H1 (cell line): ENCODE measurements around the gene CCDC171. TPM values are rescaled to one million over a fixed set of nuclear protein-coding genes. Genes with fewer than 3 reads are reported as not detected.

Experiments used
- GTF2F1 ChIP-seq: IDR thresholded peaks from 2 replicates; pipeline ENCODE4 v1.6.1; 2012; ENCODE audit warnings: low read depth, low read length, improper control_type of control experiment, borderline replicate concordance
- KDM1A ChIP-seq: fragments of 200-600, 300-600 bp; sonication (generic); IDR thresholded peaks from 2 replicates; pipeline ENCODE4 v1.7.1; 2016; ENCODE audit warnings: mild to moderate bottlenecking, low read length, borderline replicate concordance
- KDM5A ChIP-seq: fragments of 200-600 bp; IDR thresholded peaks from 2 replicates; pipeline ENCODE4 v1.7.1; 2012; ENCODE audit warnings: mild to moderate bottlenecking, low read length, inconsistent platforms, mixed read lengths
- RAD21 ChIP-seq, 2 experiments: IDR thresholded peaks in 1 of 2; conservative IDR thresholded peaks in 1 of 2; 2 replicates each; pipeline ENCODE4 v1.6.1; 2011; ENCODE audit warnings: low read depth in 2 of 2, low read length in 2 of 2, improper control_type of control experiment in 1 of 2, inconsistent platforms in 1 of 2, mild to moderate bottlenecking in 1 of 2, moderate library complexity in 1 of 2
- polyA plus RNA-seq, 7 experiments: library from polyadenylated mRNA; depleted of rRNA in 3 of 7; stranded (reverse) in 5 of 7; unstranded in 2 of 7; fragments of >200 nt in 5 of 7; fragments of 200-250 nt in 2 of 7; gene quantifications; 1 replicate in 5 of 7; 2 replicates in 1 of 7; 4 replicates in 1 of 7; pipeline versions ENCODE4 v1.2.1 to v1.2.3, GENCODE V29; 2011 to 2013; ENCODE audit warnings: missing spikeins in 2 of 7, mixed read lengths in 2 of 7
- total RNA-seq: library from RNA; stranded (reverse); fragmentation: NEBNext Ultra II Directional; extraction: Animal tissue kit (Norgen Biotek cat#: 25700); gene quantifications from 2 replicates; pipeline ENCODE4 v1.2.1, GENCODE V29; 2021
- TF ChIP-seq, protein P1 (sequence below): fragments of 300-600 bp; sonication (generic); IDR thresholded peaks from 2 replicates; pipeline ENCODE4 v1.7.1; 2012; ENCODE audit warnings: low read length, moderate library complexity, mild to moderate bottlenecking, inconsistent platforms; ENCODE audit not compliant: insufficient replicate concordance
- TF ChIP-seq, protein P2 (sequence below): IDR thresholded peaks from 2 replicates; pipeline ENCODE4 v1.6.1; 2012; ENCODE audit warnings: inconsistent platforms

CCDC171 gene
- total and polyA plus RNA-seq, 2 of the 8 experiments (the other 6 are each of a cell fraction or from before 2014, with no cell fraction given): 0.83 to 2.3 TPM

DNA sequence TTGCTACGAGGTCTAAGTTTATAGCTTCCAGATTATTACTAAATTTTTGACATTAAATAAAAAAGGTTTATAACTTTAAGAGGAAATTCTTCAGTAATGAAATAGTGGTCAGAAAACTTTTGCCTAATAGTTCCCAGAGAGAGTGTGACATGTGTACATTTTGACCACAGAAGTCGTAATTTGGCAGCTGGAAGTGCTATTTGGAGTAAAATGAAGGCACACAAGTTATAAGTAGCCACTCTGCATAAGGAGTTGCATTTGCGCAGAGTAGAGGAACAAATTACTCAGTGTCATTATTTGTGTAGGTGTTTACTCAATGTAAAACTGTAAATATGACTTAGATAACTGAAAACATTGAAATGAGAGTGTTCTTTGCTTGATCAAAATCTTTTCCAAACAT is 408.4 kb downstream of the CCDC171 start (continued):
- no peak for TF ChIP-seq RAD21 (IDR thresholded peaks at IDR 0.05 in 1 of 2, conservative IDR thresholded peaks at IDR 0.05 in 1 of 2; ENCODE audit: low read depth in 2 of 2, low read length in 2 of 2)
- no peak for TF ChIP-seq GTF2F1
- no peak for TF ChIP-seq KDM5A
- TF ChIP-seq, protein P1, sequence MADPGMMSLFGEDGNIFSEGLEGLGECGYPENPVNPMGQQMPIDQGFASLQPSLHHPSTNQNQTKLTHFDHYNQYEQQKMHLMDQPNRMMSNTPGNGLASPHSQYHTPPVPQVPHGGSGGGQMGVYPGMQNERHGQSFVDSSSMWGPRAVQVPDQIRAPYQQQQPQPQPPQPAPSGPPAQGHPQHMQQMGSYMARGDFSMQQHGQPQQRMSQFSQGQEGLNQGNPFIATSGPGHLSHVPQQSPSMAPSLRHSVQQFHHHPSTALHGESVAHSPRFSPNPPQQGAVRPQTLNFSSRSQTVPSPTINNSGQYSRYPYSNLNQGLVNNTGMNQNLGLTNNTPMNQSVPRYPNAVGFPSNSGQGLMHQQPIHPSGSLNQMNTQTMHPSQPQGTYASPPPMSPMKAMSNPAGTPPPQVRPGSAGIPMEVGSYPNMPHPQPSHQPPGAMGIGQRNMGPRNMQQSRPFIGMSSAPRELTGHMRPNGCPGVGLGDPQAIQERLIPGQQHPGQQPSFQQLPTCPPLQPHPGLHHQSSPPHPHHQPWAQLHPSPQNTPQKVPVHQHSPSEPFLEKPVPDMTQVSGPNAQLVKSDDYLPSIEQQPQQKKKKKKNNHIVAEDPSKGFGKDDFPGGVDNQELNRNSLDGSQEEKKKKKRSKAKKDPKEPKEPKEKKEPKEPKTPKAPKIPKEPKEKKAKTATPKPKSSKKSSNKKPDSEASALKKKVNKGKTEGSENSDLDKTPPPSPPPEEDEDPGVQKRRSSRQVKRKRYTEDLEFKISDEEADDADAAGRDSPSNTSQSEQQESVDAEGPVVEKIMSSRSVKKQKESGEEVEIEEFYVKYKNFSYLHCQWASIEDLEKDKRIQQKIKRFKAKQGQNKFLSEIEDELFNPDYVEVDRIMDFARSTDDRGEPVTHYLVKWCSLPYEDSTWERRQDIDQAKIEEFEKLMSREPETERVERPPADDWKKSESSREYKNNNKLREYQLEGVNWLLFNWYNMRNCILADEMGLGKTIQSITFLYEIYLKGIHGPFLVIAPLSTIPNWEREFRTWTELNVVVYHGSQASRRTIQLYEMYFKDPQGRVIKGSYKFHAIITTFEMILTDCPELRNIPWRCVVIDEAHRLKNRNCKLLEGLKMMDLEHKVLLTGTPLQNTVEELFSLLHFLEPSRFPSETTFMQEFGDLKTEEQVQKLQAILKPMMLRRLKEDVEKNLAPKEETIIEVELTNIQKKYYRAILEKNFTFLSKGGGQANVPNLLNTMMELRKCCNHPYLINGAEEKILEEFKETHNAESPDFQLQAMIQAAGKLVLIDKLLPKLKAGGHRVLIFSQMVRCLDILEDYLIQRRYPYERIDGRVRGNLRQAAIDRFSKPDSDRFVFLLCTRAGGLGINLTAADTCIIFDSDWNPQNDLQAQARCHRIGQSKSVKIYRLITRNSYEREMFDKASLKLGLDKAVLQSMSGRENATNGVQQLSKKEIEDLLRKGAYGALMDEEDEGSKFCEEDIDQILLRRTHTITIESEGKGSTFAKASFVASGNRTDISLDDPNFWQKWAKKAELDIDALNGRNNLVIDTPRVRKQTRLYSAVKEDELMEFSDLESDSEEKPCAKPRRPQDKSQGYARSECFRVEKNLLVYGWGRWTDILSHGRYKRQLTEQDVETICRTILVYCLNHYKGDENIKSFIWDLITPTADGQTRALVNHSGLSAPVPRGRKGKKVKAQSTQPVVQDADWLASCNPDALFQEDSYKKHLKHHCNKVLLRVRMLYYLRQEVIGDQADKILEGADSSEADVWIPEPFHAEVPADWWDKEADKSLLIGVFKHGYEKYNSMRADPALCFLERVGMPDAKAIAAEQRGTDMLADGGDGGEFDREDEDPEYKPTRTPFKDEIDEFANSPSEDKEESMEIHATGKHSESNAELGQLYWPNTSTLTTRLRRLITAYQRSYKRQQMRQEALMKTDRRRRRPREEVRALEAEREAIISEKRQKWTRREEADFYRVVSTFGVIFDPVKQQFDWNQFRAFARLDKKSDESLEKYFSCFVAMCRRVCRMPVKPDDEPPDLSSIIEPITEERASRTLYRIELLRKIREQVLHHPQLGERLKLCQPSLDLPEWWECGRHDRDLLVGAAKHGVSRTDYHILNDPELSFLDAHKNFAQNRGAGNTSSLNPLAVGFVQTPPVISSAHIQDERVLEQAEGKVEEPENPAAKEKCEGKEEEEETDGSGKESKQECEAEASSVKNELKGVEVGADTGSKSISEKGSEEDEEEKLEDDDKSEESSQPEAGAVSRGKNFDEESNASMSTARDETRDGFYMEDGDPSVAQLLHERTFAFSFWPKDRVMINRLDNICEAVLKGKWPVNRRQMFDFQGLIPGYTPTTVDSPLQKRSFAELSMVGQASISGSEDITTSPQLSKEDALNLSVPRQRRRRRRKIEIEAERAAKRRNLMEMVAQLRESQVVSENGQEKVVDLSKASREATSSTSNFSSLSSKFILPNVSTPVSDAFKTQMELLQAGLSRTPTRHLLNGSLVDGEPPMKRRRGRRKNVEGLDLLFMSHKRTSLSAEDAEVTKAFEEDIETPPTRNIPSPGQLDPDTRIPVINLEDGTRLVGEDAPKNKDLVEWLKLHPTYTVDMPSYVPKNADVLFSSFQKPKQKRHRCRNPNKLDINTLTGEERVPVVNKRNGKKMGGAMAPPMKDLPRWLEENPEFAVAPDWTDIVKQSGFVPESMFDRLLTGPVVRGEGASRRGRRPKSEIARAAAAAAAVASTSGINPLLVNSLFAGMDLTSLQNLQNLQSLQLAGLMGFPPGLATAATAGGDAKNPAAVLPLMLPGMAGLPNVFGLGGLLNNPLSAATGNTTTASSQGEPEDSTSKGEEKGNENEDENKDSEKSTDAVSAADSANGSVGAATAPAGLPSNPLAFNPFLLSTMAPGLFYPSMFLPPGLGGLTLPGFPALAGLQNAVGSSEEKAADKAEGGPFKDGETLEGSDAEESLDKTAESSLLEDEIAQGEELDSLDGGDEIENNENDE: no peak
- TF ChIP-seq, protein P2, sequence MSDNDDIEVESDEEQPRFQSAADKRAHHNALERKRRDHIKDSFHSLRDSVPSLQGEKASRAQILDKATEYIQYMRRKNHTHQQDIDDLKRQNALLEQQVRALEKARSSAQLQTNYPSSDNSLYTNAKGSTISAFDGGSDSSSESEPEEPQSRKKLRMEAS: no peak
- TF ChIP-seq KDM1A: no peak
